HUDEP-2 (cell line): Measurements from ENCODE around the gene UBALD1.

ENCODE experiments used
- DNase-seq, 76 experiments: peaks; one replicate each; lab custom pipeline; 2025; ENCODE audit not compliant: unreplicated experiment in 76 of 76; lab: John Stamatoyannopoulos, UW

The UBALD1 gene

GRCh38 chr16:4616047-4616811, 1.5 kb upstream of the UBALD1 start:
- DNase-seq = peak in 75 of 76 experiments; percentile 60 to 99 (median 98)

- no peak for DNase-seq
These were observed 827 bp upstream of the UBALD1 start for GRCh38 chr16:4615384-4616046.

DNA sequence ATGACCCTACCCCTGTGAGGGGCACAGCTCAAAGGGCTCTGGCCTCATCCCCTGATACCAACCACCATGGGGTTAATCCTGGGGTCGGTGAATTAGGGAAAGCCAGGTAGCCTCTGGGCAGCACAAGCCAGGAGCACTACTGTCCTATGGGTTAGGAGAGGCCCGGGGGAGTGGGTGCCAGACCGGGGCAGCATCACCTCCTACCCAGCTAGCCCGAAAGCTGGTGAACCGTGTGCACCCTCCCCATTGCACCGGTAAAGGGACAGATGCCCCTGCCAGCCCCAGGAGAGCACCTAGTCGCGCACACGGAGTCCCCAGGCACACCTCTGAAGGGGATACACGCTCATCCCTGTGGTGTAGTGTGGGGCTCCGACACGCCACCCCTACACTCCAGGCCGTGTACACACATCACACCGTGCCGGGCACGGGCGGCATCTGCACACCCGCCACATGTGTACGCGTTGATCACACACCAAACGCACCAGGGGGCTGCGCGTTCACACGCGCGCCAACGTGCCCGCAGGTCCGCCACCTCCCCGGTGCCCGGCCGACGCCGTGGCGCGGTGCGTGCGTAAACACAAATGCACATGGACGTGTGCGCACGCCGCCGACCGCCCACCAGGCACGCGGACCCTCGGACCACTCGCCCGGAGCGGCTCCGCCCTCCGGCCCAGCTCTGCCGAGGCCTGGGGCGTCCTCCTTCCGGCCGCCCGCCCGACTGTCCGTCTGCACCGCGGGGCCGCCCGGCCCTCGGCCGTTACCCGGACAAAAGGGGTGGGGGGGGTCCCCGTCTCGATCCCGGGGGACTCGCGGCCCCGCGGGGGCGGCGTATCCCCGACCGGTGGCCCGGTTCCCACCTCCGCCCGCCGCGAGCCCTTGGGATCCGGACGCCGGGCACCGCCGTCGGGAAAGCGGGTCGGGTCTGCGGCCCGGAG, 785 bp downstream of the UBALD1 start:
- peak in 19 of 76 experiments; percentile 4 to 39 (median 18) for DNase-seq

- no peak for DNase-seq
These were observed 1.6 kb downstream of the UBALD1 start for GRCh38 chr16:4612977-4613635.

GRCh38 chr16:4612474-4612931, 2.2 kb downstream of the UBALD1 start:
- no peak for DNase-seq

- no peak for DNase-seq
These were observed 3.2 kb downstream of the UBALD1 start for GRCh38 chr16:4611337-4612021.

DNA sequence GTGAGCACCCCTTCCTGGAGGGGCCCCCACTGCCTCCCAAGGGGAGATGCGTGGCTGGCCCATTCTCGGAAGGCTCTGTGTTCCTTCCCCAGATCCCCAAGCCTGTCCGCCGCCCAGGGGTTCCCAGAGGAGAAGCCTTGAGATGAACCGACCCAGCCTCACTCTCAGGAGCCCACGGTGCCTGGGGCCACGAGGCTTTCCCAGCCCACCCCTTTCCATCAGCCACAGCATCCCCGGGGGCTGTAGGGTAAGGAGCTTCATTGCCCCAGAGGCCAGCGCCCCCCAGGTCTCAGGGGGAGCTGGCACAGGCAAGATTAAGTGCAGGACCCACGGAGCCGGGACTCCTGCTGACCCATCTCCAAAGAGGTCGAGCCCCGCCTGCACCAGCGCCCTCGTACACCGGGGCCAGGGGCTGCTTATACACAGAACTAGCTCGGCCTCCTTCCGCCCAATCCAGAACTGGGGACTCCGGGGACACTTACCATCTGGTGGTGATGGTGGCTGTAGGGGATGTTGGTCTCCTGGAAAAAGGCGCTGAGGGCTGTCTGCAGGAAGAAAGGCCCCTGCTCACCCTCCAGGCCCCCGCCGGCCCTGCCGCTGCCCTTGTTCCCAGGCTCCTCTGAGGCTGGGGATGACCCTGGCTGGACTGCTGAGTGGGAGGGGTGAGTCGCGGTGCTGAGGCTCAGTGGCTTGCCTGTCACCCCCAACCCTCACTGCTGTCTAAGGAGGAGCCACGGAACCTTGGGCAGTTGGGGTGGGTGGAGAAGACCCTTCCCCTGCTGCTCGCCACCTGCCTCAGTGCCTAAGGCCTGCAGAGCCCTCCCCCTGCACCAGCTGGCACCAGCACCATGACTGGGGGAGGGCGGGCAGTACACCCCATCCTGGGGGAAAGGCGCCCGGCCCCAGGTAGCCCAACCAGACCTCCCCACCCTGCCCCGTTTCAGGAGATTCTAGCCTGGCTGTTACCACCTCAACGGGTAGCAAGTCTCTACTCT, 4.4 kb downstream of the UBALD1 start:
- no peak for DNase-seq

- DNase-seq = no peak
These were observed 5.3 kb downstream of the UBALD1 start for GRCh38 chr16:4609200-4610010.

GRCh38 chr16:4608704-4608980, 6.0 kb downstream of the UBALD1 start:
- DNase-seq = no peak

DNA sequence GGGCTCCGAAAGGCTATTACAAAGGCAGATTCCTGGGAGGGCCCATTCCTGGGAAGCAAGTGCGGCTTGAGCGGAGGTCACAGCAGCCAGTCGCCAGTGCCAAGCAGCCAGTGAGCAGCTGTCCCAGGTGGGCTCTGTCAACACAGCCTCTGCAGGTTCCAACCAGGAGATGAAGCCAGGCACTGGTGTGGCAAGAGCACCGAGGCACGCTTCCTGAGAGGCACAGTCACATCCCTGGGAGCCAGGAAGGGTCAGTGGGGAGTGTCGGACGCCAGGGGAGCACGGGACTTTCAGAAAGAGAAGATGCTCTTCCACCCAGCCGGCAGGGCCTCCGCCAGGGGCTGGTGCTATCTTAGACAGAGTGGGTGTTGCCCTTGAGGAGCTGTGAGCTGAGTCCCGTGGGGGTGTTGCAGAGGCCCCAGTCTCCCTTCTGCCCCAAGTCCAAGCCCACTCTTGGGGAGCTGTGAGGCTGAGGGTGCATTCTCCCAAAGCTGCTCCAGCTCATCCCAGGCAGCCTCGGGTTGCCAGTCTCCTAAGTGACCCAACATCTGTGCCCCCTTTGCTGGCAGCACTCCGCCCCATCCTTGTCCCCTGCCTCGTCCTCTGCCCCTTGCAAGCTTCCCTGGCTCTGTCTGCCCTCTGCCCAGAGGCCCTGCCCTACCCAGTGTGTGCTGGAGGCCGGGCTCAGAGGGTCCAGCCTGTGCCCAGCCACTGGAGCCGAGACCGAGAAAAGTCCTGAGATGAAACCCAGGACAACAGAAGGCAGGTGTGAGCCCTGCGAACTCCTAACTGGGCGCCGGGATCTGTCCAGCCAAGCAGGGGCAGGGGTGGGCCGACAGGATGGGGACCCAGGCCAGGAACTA, 6.6 kb downstream of the UBALD1 start:
- DNase-seq = no peak

DNA sequence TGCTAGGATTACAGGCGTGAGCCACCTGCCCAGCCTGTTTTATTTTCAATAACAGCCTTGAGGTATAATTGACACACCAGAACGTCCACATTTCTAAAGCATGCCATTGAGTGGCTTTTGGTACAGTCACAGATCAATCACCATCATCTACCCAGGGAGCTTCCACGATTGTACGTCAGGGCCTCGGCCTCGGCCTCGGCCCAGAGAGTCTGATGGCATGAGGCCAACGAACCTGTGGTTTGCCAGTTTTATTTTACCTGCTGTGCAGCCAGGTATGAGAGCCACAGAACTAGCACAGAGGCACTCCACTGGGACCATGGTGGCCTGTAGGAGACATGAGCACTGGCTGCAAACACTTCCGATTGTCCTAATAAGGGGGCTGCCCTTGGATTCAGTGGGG, 8.3 kb downstream of the UBALD1 start:
- DNase-seq = no peak

- DNase-seq = no peak
These were observed 10.3 kb downstream of the UBALD1 start for GRCh38 chr16:4604401-4604800.

- DNase-seq = no peak
These were observed 11.0 kb downstream of the UBALD1 start for GRCh38 chr16:4603624-4604170.

- no peak for DNase-seq
These were observed 12.4 kb downstream of the UBALD1 start for GRCh38 chr16:4602331-4602730.

DNA sequence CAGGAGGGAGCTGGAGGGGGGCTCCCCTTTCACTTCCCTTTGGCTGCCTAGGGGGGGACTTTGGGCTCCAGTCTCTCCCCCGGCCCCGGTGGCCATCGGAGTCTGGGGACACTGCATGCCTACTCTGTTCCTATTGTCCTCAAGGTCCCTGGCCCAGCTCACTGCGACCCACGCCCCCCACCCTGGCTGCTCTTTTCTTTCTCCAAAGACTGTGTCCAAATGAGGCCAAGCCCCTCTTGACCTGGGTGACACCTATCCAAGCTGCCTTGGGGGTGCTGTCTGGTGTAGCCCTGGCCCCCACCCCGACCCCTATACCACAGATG, 12.9 kb downstream of the UBALD1 start:
- DNase-seq = no peak

- DNase-seq = no peak
These were observed 13.4 kb downstream of the UBALD1 start for GRCh38 chr16:4601036-4601863.
